HepG2 (cell line): ENCODE results near the gene KLC3. TPM values are rescaled to one million over a fixed set of nuclear protein-coding genes. Genes with fewer than 3 reads are reported as not detected.

Experiments used
- ARID4A ChIP-seq: sonication (generic); formaldehyde crosslinking; IDR thresholded peaks from 2 replicates; pipeline ENCODE4 v1.5.0; 2020; ENCODE audit warnings: mild to moderate bottlenecking, missing genetic modification reagents, borderline replicate concordance
- ARNT2 ChIP-seq: sonication (generic); formaldehyde crosslinking; IDR thresholded peaks from 2 replicates; pipeline ENCODE4 v1.8.0; 2022; ENCODE audit warnings: mild to moderate bottlenecking, low read depth, missing genetic modification reagents, moderate library complexity
- CBX2 ChIP-seq, 2 experiments: fragments of 200-600 bp in 1 of 2; sonication (generic); formaldehyde crosslinking in 1 of 2; IDR thresholded peaks; 2 replicates each; pipeline versions ENCODE4 v1.7.0 to v1.8.1; 2018 to 2022; ENCODE audit warnings: low read depth in 2 of 2, low read length in 1 of 2, mild to moderate bottlenecking in 1 of 2, missing genetic modification reagents in 1 of 2
- CEBPB ChIP-seq: IDR thresholded peaks from 2 replicates; pipeline ENCODE4 v1.6.1; 2011; ENCODE audit warnings: low read depth, low read length, improper control_type of control experiment, borderline replicate concordance
- ELF3 ChIP-seq: IDR thresholded peaks from 2 replicates; pipeline ENCODE4 v1.6.1; 2016; ENCODE audit warnings: missing genetic modification reagents, missing compliant biosample characterization
- ERF ChIP-seq: IDR thresholded peaks from 2 replicates; pipeline ENCODE4 v1.6.1; 2018; ENCODE audit warnings: missing biosample characterization, missing genetic modification reagents
- ETV5 ChIP-seq: IDR thresholded peaks from 2 replicates; pipeline ENCODE4 v1.6.1; 2018; ENCODE audit warnings: missing biosample characterization, missing genetic modification reagents, inconsistent platforms, borderline replicate concordance
- IRF2 ChIP-seq: IDR thresholded peaks from 2 replicates; pipeline ENCODE4 v1.6.1; 2018; ENCODE audit warnings: missing genetic modification reagents, missing compliant biosample characterization
- JUN ChIP-seq: sonication (generic); formaldehyde crosslinking; IDR thresholded peaks from 2 replicates; pipeline ENCODE4 v1.4.0; 2020; ENCODE audit warnings: mild to moderate bottlenecking, missing genetic modification reagents
- MXI1 ChIP-seq: IDR thresholded peaks from 3 replicates; pipeline ENCODE4 v1.6.1; 2012; ENCODE audit warnings: low read depth, low read length, inconsistent platforms, borderline replicate concordance
- POLR2G ChIP-seq: fragments of 200-400 bp; formaldehyde crosslinking; IDR thresholded peaks from 2 replicates; pipeline ENCODE4 v1.6.1; 2018; ENCODE audit warnings: mild to moderate bottlenecking, low read depth, low read length, moderate library complexity
- RNF2 ChIP-seq: fragments of 450-650 bp; conservative IDR thresholded peaks from 2 replicates; pipeline ENCODE4 v1.6.1; 2016; ENCODE audit warnings: low read depth
- RXRB ChIP-seq: IDR thresholded peaks from 2 replicates; pipeline ENCODE4 v1.6.1; 2016; ENCODE audit warnings: borderline replicate concordance, missing genetic modification reagents, missing compliant biosample characterization
- SOX6 ChIP-seq, 2 experiments: fragments of 450-650 bp in 1 of 2; sonication (generic) in 1 of 2; formaldehyde crosslinking in 1 of 2; IDR thresholded peaks; 2 replicates each; pipeline versions ENCODE4 v1.4.0 to v1.6.1; 2017 to 2020; ENCODE audit warnings: antibody characterized with exemption in 1 of 2, mild to moderate bottlenecking in 1 of 2, missing genetic modification reagents in 1 of 2
- ZNF205 ChIP-seq: IDR thresholded peaks from 2 replicates; pipeline ENCODE4 v1.6.1; 2018; ENCODE audit warnings: missing biosample characterization, missing genetic modification reagents
- ZNF224 ChIP-seq: sonication (generic); formaldehyde crosslinking; IDR thresholded peaks from 2 replicates; pipeline ENCODE4 v1.5.0; 2020; ENCODE audit warnings: mild to moderate bottlenecking, missing genetic modification reagents
- ZNF556 ChIP-seq: sonication (generic); formaldehyde crosslinking; IDR thresholded peaks from 2 replicates; pipeline ENCODE4 v1.4.0; 2020; ENCODE audit warnings: mild to moderate bottlenecking, missing genetic modification reagents, borderline replicate concordance
- ZNF562 ChIP-seq: sonication (generic); formaldehyde crosslinking; IDR thresholded peaks from 2 replicates; pipeline ENCODE4 v1.8.0; 2022; ENCODE audit warnings: missing genetic modification reagents, borderline replicate concordance
- ZNF580 ChIP-seq: IDR thresholded peaks from 2 replicates; pipeline ENCODE4 v1.6.1; 2016; ENCODE audit warnings: low read depth, borderline replicate concordance
- ZNF703 ChIP-seq: sonication (generic); formaldehyde crosslinking; IDR thresholded peaks from 2 replicates; pipeline ENCODE4 v1.5.1; 2020; ENCODE audit warnings: missing genetic modification reagents, mild to moderate bottlenecking, moderate library complexity, borderline replicate concordance
- ZNF891 ChIP-seq: sonication (generic); formaldehyde crosslinking; IDR thresholded peaks from 2 replicates; pipeline ENCODE4 v1.5.0; 2020; ENCODE audit warnings: mild to moderate bottlenecking, missing genetic modification reagents
- polyA plus RNA-seq, 8 experiments: library from polyadenylated mRNA; depleted of rRNA in 3 of 8; stranded (reverse) in 7 of 8; unstranded in 1 of 8; fragments of >200 nt; fragmentation: Illumina TruSeq in 4 of 8; extraction: Trizol in 4 of 8; gene quantifications; 2 replicates each; pipeline versions ENCODE4 v1.2.1 to v1.2.3, GENCODE V29; 2011 to 2016; ENCODE audit warnings: low read depth in 4 of 8, missing spikeins in 1 of 8, mixed read lengths in 1 of 8; ENCODE audit not compliant: insufficient read depth in 1 of 8
- total RNA-seq, 5 experiments: library from RNA; depleted of rRNA; stranded (reverse); fragments of >200 nt; fragmentation: Illumina TruSeq; extraction: Trizol; gene quantifications; 2 replicates each; pipeline ENCODE4 v1.2.3, GENCODE V29; 2016; ENCODE audit warnings: low read depth in 1 of 5
- TF ChIP-seq, protein P1 (sequence below): sonication (generic); formaldehyde crosslinking; IDR thresholded peaks from 2 replicates; pipeline ENCODE4 v1.5.1; 2020; ENCODE audit warnings: mild to moderate bottlenecking, missing genetic modification reagents, borderline replicate concordance
- TF ChIP-seq, protein P2 (sequence below): sonication (generic); formaldehyde crosslinking; IDR thresholded peaks from 2 replicates; pipeline ENCODE4 v1.8.0; 2023; ENCODE audit warnings: mild to moderate bottlenecking, missing genetic modification reagents

The KLC3 gene
- total and polyA plus RNA-seq, 2 of the 13 experiments (the other 11 are each of a cell fraction or from before 2014, with no cell fraction given): 0.13 TPM; not detected in 1

GRCh38 chr19:45376045-45376724 is 35.6 kb downstream of the KLC3 start (continued):
- TF ChIP-seq CBX2 (IDR thresholded peaks at IDR 0.05; ENCODE audit: low read depth, low read length) (no peak), CBX2 (CRISPR knock-in tag; IDR thresholded peaks at IDR 0.05; ENCODE audit: low read depth) (no peak), RNF2 (no peak), POLR2G (no peak), ARNT2 (CRISPR knock-in tag) (no peak), RXRB (CRISPR knock-in tag) (0 out of 2 replicates have a peak, but pooled peaks have one; percentile 17), IRF2 (0 out of 2 replicates have a peak, but pooled peaks have one; percentile 32), MXI1 (no peak; the same call in 2 of the 3 replicates), JUN (no peak), ZNF703 (no peak), ZNF580 (CRISPR knock-in tag) (no peak), ARID4A (peak; percentile 23; the same call in 1 of the 2 replicates), ERF (CRISPR knock-in tag) (no peak), SOX6 (IDR thresholded peaks at IDR 0.05) (no peak), SOX6 (CRISPR knock-in tag; IDR thresholded peaks at IDR 0.05) (0 out of 2 replicates have a peak, but pooled peaks have one; percentile 4), ZNF224 (CRISPR knock-in tag) (no peak), ETV5 (CRISPR knock-in tag) (peak; percentile 52; the same call in 1 of the 2 replicates), ZNF562 (CRISPR knock-in tag) (no peak), ELF3 (CRISPR knock-in tag) (peak; percentile 88), ZNF556 (no peak), CEBPB (no peak), ZNF891 (CRISPR knock-in tag) (no peak), ZNF205 (CRISPR knock-in tag) (no peak)
- TF ChIP-seq, protein P1, sequence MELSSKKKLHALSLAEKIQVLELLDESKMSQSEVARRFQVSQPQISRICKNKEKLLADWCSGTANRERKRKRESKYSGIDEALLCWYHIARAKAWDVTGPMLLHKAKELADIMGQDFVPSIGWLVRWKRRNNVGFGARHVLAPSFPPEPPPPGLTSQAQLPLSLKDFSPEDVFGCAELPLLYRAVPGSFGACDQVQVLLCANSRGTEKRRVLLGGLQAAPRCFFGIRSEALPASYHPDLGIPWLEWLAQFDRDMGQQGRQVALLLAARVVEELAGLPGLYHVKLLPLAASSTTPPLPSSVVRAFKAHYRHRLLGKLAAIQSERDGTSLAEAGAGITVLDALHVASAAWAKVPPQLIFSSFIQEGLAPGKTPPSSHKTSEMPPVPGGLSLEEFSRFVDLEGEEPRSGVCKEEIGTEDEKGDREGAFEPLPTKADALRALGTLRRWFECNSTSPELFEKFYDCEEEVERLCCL: no peak
- TF ChIP-seq, protein P2, sequence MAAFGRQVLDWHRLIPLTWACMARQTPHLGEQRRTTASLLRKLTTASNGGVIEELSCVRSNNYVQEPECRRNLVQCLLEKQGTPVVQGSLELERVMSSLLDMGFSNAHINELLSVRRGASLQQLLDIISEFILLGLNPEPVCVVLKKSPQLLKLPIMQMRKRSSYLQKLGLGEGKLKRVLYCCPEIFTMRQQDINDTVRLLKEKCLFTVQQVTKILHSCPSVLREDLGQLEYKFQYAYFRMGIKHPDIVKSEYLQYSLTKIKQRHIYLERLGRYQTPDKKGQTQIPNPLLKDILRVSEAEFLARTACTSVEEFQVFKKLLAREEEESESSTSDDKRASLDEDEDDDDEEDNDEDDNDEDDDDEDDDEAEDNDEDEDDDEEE (CRISPR knock-in tag): no peak
